K562 (cell line): Measurements from ENCODE around the gene FKBP9. TPM values are rescaled to one million over a fixed set of nuclear protein-coding genes. Genes with fewer than 3 reads are reported as not detected.

ENCODE experiments used
- CHD1 ChIP-seq: fragments of 200-600 bp; sonication (generic); IDR thresholded peaks from one replicate; pipeline ENCODE4 v1.6.1; 2012; ENCODE audit warnings: mild to moderate bottlenecking, moderate library complexity, low read length, inconsistent platforms
- CSDE1 ChIP-seq, 2 experiments: fragments of 450-650 bp; IDR thresholded peaks; 2 replicates each; pipeline ENCODE4 v1.6.1; 2016; ENCODE audit warnings: mild to moderate bottlenecking in 1 of 2
- GABPA ChIP-seq: fragments of 200-800 bp; sonication (Bioruptor generic); conservative IDR thresholded peaks from 2 replicates; pipeline ENCODE4 v1.6.1; 2016; ENCODE audit warnings: low read depth, missing genetic modification characterization, missing compliant biosample characterization
- HDAC2 ChIP-seq: fragments of 450-650 bp; IDR thresholded peaks from 2 replicates; pipeline ENCODE4 v1.6.1; 2016; ENCODE audit warnings: mild to moderate bottlenecking
- MNT ChIP-seq, 2 experiments: fragments of 450-650 bp; conservative IDR thresholded peaks; 2 replicates each; pipeline ENCODE4 v1.6.1; 2017; ENCODE audit warnings: mild to moderate bottlenecking in 2 of 2, moderate library complexity in 2 of 2
- NELFE ChIP-seq: IDR thresholded peaks from 2 replicates; pipeline ENCODE4 v1.6.1; 2011; ENCODE audit warnings: mild to moderate bottlenecking; ENCODE audit not compliant: insufficient read depth, insufficient read length
- PRMT5 ChIP-seq: sonication (generic); formaldehyde crosslinking; IDR thresholded peaks from 2 replicates; pipeline ENCODE4 v1.5.0; 2020; ENCODE audit warnings: missing genetic modification reagents
- SAP30 ChIP-seq: fragments of 200-600 bp; sonication (generic); IDR thresholded peaks from 2 replicates; pipeline ENCODE4 v1.6.1; 2012; ENCODE audit warnings: borderline replicate concordance, low read depth, mild to moderate bottlenecking, moderate library complexity, low read length, control low read depth, inconsistent platforms; ENCODE audit not compliant: insufficient read depth, poor library complexity, severe bottlenecking
- STAT5A ChIP-seq: IDR thresholded peaks from 2 replicates; pipeline ENCODE4 v1.6.1; 2012; ENCODE audit warnings: low read length, inconsistent platforms, borderline replicate concordance
- TBP ChIP-seq: optimal IDR thresholded peaks from 2 replicates; pipeline ENCODE3; 2011; ENCODE audit warnings: low read depth, low read length, improper control_type of control experiment
- TCFL5 ChIP-seq: fragments of 250-450 bp; sonication (Bioruptor Pico); conservative IDR thresholded peaks from 2 replicates; pipeline ENCODE4 v1.6.1; 2021; ENCODE audit warnings: mild to moderate bottlenecking, moderate library complexity, matching md5 sums
- XRCC3 ChIP-seq: fragments of 450-650 bp; IDR thresholded peaks from 2 replicates; pipeline ENCODE4 v1.6.1; 2017; ENCODE audit warnings: mild to moderate bottlenecking, moderate library complexity
- ZBTB12 ChIP-seq: fragments of 250-450 bp; sonication (Bioruptor Pico); IDR thresholded peaks from 2 replicates; pipeline ENCODE4 v1.4.0; 2020
- ZMIZ1 ChIP-seq, 2 experiments: fragments of 150-350 bp in 1 of 2; IDR thresholded peaks; 2 replicates each; pipeline ENCODE4 v1.6.1; 2012 to 2016; ENCODE audit warnings: low read depth in 2 of 2, low read length in 2 of 2, mild to moderate bottlenecking in 1 of 2, moderate library complexity in 1 of 2
- ZNF316 ChIP-seq: fragments of 450-650 bp; IDR thresholded peaks from 2 replicates; pipeline ENCODE4 v1.6.1; 2016
- ZNF512 ChIP-seq: IDR thresholded peaks from 2 replicates; pipeline ENCODE4 v1.6.1; 2016; ENCODE audit warnings: missing genetic modification characterization, missing compliant biosample characterization
- ZNF75A ChIP-seq: fragments of 450-650 bp; formaldehyde crosslinking; IDR thresholded peaks from 2 replicates; pipeline ENCODE4 v1.4.0; 2020; ENCODE audit warnings: mild to moderate bottlenecking
- polyA plus RNA-seq, 8 experiments: library from polyadenylated mRNA; depleted of rRNA in 4 of 8; stranded (reverse) in 5 of 8; unstranded in 3 of 8; fragments of >200 nt; fragmentation: Nextera tagmentation in 2 of 8; fragmentation: Illumina TruSeq in 1 of 8; extraction: Ambion mirVana in 2 of 8; extraction: Trizol in 1 of 8; gene quantifications; 2 replicates each; pipeline versions ENCODE4 v1.2.1 to v1.2.3, GENCODE V29; 2011 to 2014; ENCODE audit warnings: inconsistent platforms in 1 of 8, missing spikeins in 1 of 8
- total RNA-seq, 7 experiments: library from RNA; depleted of rRNA in 6 of 7; stranded (reverse); fragments of >200 nt in 6 of 7; fragmentation: Illumina TruSeq in 2 of 7; extraction: Trizol in 2 of 7; gene quantifications; 2 replicates each; pipeline versions ENCODE4 v1.2.1 to v1.2.3, GENCODE V29; 2011 to 2021; ENCODE audit warnings: low replicate concordance in 1 of 7

FKBP9 gene
- total and polyA plus RNA-seq, 9 of the 15 experiments (the other 6 are each of a cell fraction or from before 2014, with no cell fraction given) = 5.9 to 23.7 (median 15.8) TPM

GRCh38 chr7:32942415-32943251, 14.6 kb upstream of the FKBP9 start (continued):
- no peak for TF ChIP-seq STAT5A
- no peak for TF ChIP-seq ZNF512 (tag)
- no peak for TF ChIP-seq XRCC3
- TF ChIP-seq ZNF316 = no peak
- no peak for TF ChIP-seq SAP30
- TF ChIP-seq PRMT5 (CRISPR knock-in tag) = no peak
- no peak for TF ChIP-seq TCFL5 (CRISPR knock-in tag)
- no peak for TF ChIP-seq ZNF75A
- 0 out of 4 replicates have a peak, but pooled peaks of 1 of the 2 experiments have one; percentile 18 for TF ChIP-seq MNT (conservative IDR thresholded peaks at IDR 0.05)
- TF ChIP-seq ZBTB12 (CRISPR knock-in tag) = no peak
- no peak for TF ChIP-seq NELFE
- peak; percentile 63 for TF ChIP-seq CHD1
- peak; percentile 42; the same call in 1 of the 2 replicates for TF ChIP-seq GABPA
- TF ChIP-seq TBP = peak; percentile 58
- no peak for TF ChIP-seq HDAC2
- no peak for TF ChIP-seq CSDE1 (IDR thresholded peaks at IDR 0.05)
- TF ChIP-seq ZMIZ1 (IDR thresholded peaks at IDR 0.05; ENCODE audit: low read depth in 2 of 2, low read length in 2 of 2) = no peak
